ENCODE results near the gene GLT8D2.

The GLT8D2 gene

DNA sequence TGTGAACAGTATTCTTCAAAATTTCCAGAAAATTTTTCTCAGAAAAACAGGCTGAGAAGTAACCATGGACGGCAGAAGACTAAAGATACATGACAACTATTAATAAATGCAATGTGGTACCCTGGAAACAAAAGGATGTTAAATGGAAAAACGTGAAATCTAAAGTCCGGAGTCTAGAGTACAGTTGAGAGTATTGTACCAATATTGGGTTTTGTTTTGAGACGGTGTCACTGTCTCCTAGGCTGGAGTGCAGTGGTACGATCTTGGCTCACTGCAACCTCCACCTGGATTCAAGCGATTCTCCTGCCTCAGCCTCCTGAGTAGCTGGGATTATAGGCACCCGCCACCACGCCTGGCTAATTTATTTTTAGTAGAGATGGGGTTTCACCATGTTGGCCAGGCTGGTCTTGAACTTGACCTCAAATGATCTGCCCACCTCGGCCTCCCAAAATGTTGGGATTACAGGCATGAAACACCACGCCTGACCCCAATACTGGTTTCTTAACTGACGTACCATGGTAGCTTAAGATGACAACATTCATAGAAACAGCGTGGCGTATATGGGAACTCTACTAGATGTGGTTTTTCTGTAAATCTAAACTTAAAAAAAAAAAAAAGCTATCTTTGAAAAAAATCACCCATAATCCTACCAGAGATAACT is 101.1 kb downstream of the GLT8D2 start:
- no peaks in the 10 kb centered on the region for H3K9me3 ChIP-seq (ENCODE audit: control insufficient read depth, insufficient read depth, low read length)
- H3K4me1 ChIP-seq (ENCODE audit: control insufficient read depth, insufficient read depth, low read length) = no peaks in the 10 kb centered on the region
- H3K27ac ChIP-seq (ENCODE audit: low read depth, low read length) = no peak overlapping the region
- peaks cover 100% of the 10 kb centered on the region for H3K36me3 ChIP-seq (ENCODE audit: control insufficient read depth, insufficient read depth, low read length)
- no peak overlapping the region for H3K4me3 ChIP-seq (ENCODE audit: low read depth, low read length)
- no peaks in the 10 kb centered on the region for H3K27me3 ChIP-seq (ENCODE audit: control insufficient read depth, insufficient read depth, low read length)
- H3K9ac ChIP-seq (ENCODE audit: low read depth, low read length) = no peak overlapping the region

DNA sequence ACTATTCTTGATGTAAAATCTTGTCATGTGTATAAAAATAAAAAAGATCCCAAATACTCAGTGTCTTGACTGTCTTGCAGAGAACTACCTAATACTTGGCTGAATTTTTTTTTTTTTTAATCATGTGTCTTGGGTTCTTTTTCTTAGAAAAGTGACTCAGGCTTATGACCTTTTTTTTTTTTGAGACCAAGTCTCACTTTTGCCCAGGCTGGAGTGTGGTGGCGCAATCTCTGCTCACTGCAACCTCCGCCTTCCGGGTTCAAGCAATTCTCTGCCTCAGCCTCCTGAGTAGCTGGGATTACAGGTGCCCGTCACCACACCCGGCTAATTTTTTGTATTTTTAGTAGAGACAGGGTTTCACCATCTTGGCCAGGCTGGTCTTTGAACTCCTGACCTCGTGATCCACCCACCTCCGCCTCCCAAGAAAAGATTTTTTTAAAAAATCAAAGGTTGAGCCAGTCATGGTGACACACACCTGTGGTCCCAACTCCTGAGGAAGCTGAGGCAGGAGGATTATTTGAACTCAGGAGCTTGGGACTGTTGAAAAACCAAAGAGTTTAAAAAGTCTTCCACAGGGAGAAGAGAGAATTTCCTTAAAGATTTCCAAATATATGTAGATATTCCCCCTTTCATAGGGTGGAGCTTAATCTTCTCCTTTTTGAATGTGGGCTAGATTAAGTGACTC is 102.0 kb downstream of the GLT8D2 start:
- H3K36me3 ChIP-seq (ENCODE audit: control insufficient read depth, insufficient read depth, low read length) = peaks cover 100% of the 10 kb centered on the region
- H3K9me3 ChIP-seq (ENCODE audit: control insufficient read depth, insufficient read depth, low read length) = no peaks in the 10 kb centered on the region
- H3K4me3 ChIP-seq (ENCODE audit: low read depth, low read length) = no peak overlapping the region
- no peak overlapping the region for H3K9ac ChIP-seq (ENCODE audit: low read depth, low read length)
- no peak overlapping the region for H3K27ac ChIP-seq (ENCODE audit: low read depth, low read length)
- H3K4me1 ChIP-seq (ENCODE audit: control insufficient read depth, insufficient read depth, low read length) = no peaks in the 10 kb centered on the region
- no peaks in the 10 kb centered on the region for H3K27me3 ChIP-seq (ENCODE audit: control insufficient read depth, insufficient read depth, low read length)

DNA sequence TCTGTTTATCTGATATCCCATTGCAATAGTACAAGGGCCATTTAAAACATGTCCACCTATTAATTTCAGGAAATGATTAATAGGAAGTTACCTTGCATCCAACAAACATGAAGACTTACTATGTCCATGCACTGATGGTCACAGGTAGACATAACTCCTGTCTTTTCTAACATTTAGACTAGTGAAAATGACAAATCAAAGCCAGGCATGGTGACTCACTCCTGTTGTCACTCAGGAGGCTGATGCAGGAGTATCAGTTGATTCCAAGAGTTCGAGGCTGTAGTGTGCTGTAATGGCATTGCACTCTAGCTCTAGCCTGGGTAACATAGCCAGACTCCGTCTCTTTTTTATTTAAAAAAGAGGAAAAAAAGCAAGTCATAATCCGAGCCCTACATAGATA is 105.0 kb downstream of the GLT8D2 start:
- no peaks in the 10 kb centered on the region for H3K4me1 ChIP-seq (ENCODE audit: control insufficient read depth, insufficient read depth, low read length)
- no peaks in the 10 kb centered on the region for H3K9me3 ChIP-seq (ENCODE audit: control insufficient read depth, insufficient read depth, low read length)
- no peak overlapping the region for H3K9ac ChIP-seq (ENCODE audit: low read depth, low read length)
- peaks cover 100% of the 10 kb centered on the region for H3K36me3 ChIP-seq (ENCODE audit: control insufficient read depth, insufficient read depth, low read length)
- no peak overlapping the region for H3K4me3 ChIP-seq (ENCODE audit: low read depth, low read length)
- no peaks in the 10 kb centered on the region for H3K27me3 ChIP-seq (ENCODE audit: control insufficient read depth, insufficient read depth, low read length)
- H3K27ac ChIP-seq (ENCODE audit: low read depth, low read length) = no peak overlapping the region
